Adipocyte (in vitro differentiated cells): ENCODE results near the gene UPK1A.
A peak's percentile ranks its signal among the peaks of the same experiment; 100 is the strongest.

Experiments used
- DNase-seq: peaks from one replicate; pipeline ENCODE4 v3.0.0-alpha.2; 2015; ENCODE audit warnings: low read depth
- H3K27me3 ChIP-seq: replicated peaks from 2 replicates; pipeline ENCODE4 v1.7.0; 2013; ENCODE audit warnings: mild to moderate bottlenecking, low read length, moderate library complexity; ENCODE audit not compliant: control insufficient read depth, insufficient read depth
- H3K36me3 ChIP-seq: 2 replicates; pipeline ENCODE4 v1.7.0; 2013; ENCODE audit warnings: low read length, mild to moderate bottlenecking, moderate library complexity; ENCODE audit not compliant: control insufficient read depth, insufficient read depth, severe bottlenecking
- H3K4me1 ChIP-seq: 2 replicates; pipeline ENCODE4 v1.7.0; 2013; ENCODE audit warnings: mild to moderate bottlenecking, low read length, moderate library complexity; ENCODE audit not compliant: control insufficient read depth, insufficient read depth
- H3K4me3 ChIP-seq: 2 replicates; pipeline ENCODE4 v1.7.0; 2013; ENCODE audit warnings: mild to moderate bottlenecking, low read length, moderate library complexity
- H3K9ac ChIP-seq: 2 replicates; pipeline ENCODE4 v1.7.0; 2013; ENCODE audit warnings: mild to moderate bottlenecking, low read length, moderate library complexity
- H3K9me3 ChIP-seq: 2 replicates; pipeline ENCODE4 v1.7.0; 2013; ENCODE audit warnings: mild to moderate bottlenecking, low read length, moderate library complexity; ENCODE audit not compliant: control insufficient read depth

UPK1A gene

GRCh38 chr19:35713904-35714495, 47.7 kb downstream of the UPK1A start:
- H3K4me3 ChIP-seq: no peak overlapping the region
- H3K9me3 ChIP-seq: no peaks in the 10 kb centered on the region
- no peak for DNase-seq
- no peaks in the 10 kb centered on the region for H3K36me3 ChIP-seq
- peaks cover 17% of the 10 kb centered on the region for H3K4me1 ChIP-seq
- no peak overlapping the region for H3K9ac ChIP-seq
- no peaks in the 10 kb centered on the region for H3K27me3 ChIP-seq

GRCh38 chr19:35714601-35715354, 48.5 kb downstream of the UPK1A start:
- no peak overlapping the region for H3K9ac ChIP-seq
- H3K4me1 ChIP-seq: peaks cover 25% of the 10 kb centered on the region
- no peak for DNase-seq
- no peaks in the 10 kb centered on the region for H3K27me3 ChIP-seq
- H3K4me3 ChIP-seq: no peak overlapping the region
- no peaks in the 10 kb centered on the region for H3K36me3 ChIP-seq
- H3K9me3 ChIP-seq: no peaks in the 10 kb centered on the region

GRCh38 chr19:35715355-35715809, 49.1 kb downstream of the UPK1A start:
- no peak for DNase-seq
- H3K9me3 ChIP-seq: no peaks in the 10 kb centered on the region
- no peak overlapping the region for H3K4me3 ChIP-seq
- H3K4me1 ChIP-seq: peaks cover 27% of the 10 kb centered on the region
- H3K9ac ChIP-seq: no peak overlapping the region
- no peaks in the 10 kb centered on the region for H3K27me3 ChIP-seq
- H3K36me3 ChIP-seq: peaks cover 4% of the 10 kb centered on the region

- DNase-seq: peak; percentile 74
- Histone ChIP-seq H3K36me3 (peaks cover 8% of the 10 kb centered on the region), H3K4me3 (peak overlapping the region; percentile 95), H3K9me3 (no peaks in the 10 kb centered on the region), H3K27me3 (no peaks in the 10 kb centered on the region), H3K9ac (peak overlapping the region; percentile 91), H3K4me1 (peaks cover 25% of the 10 kb centered on the region)
These were observed 49.9 kb downstream of the UPK1A start for GRCh38 chr19:35715981-35716800.

GRCh38 chr19:35716801-35717664, 50.7 kb downstream of the UPK1A start:
- DNase-seq: peak; percentile 96
- peak overlapping the region; percentile 91 for H3K9ac ChIP-seq
- peaks cover 16% of the 10 kb centered on the region for H3K36me3 ChIP-seq
- peaks cover 25% of the 10 kb centered on the region for H3K4me1 ChIP-seq
- H3K9me3 ChIP-seq: no peaks in the 10 kb centered on the region
- H3K4me3 ChIP-seq: peak overlapping the region; percentile 95
- no peaks in the 10 kb centered on the region for H3K27me3 ChIP-seq

GRCh38 chr19:35717665-35718344, 51.5 kb downstream of the UPK1A start, which contains the start of gene KMT2B:
Gene KMT2B (plus strand): TSS chr19:35718003. CDS start chr19:35718019, 16 bp downstream.
- Histone ChIP-seq H3K36me3 (peaks cover 24% of the 10 kb centered on the region), H3K9me3 (no peaks in the 10 kb centered on the region), H3K4me1 (peaks cover 25% of the 10 kb centered on the region), H3K4me3 (peak within 1 kb of the TSS; percentile 95), H3K27me3 (no peaks in the 10 kb centered on the region), H3K9ac (peak within 1 kb of the TSS; percentile 94)
- peak; percentile 98 for DNase-seq

GRCh38 chr19:35718345-35719041, 52.2 kb downstream of the UPK1A start:
- DNase-seq: peak; percentile 31
- H3K9ac ChIP-seq: peak overlapping the region; percentile 94
- no peaks in the 10 kb centered on the region for H3K27me3 ChIP-seq
- H3K4me3 ChIP-seq: peak overlapping the region; percentile 92
- peaks cover 25% of the 10 kb centered on the region for H3K4me1 ChIP-seq
- H3K9me3 ChIP-seq: no peaks in the 10 kb centered on the region
- H3K36me3 ChIP-seq: peaks cover 31% of the 10 kb centered on the region

- no peaks in the 10 kb centered on the region for H3K27me3 ChIP-seq
- H3K36me3 ChIP-seq: peaks cover 42% of the 10 kb centered on the region
- peak overlapping the region; percentile 92 for H3K4me3 ChIP-seq
- no peak for DNase-seq
- H3K9ac ChIP-seq: peak overlapping the region; percentile 94
- H3K9me3 ChIP-seq: no peaks in the 10 kb centered on the region
- peaks cover 25% of the 10 kb centered on the region for H3K4me1 ChIP-seq
These were observed 53.3 kb downstream of the UPK1A start for GRCh38 chr19:35719402-35720162.

GRCh38 chr19:35720163-35720524, 53.8 kb downstream of the UPK1A start:
- Histone ChIP-seq H3K9me3 (no peaks in the 10 kb centered on the region), H3K36me3 (peaks cover 48% of the 10 kb centered on the region), H3K4me3 (no peak overlapping the region), H3K9ac (no peak overlapping the region), H3K27me3 (no peaks in the 10 kb centered on the region), H3K4me1 (peaks cover 25% of the 10 kb centered on the region)
- no peak for DNase-seq
